Esophagus mucosa (tissue), 1 donor: ENCODE data around the gene CYP4V2. TPM values are rescaled to one million over a fixed set of nuclear protein-coding genes. Genes with fewer than 3 reads are reported as not detected.
"Not testable (repeated sequence)": the region's sequence is repeated elsewhere in the genome, so short reads cannot be mapped to it uniquely, and the experiment has no call there.

Experiments used
- ATAC-seq: fragments of 200-7000 bp; cut with Tn5 transposase; one replicate; pipeline ENCODE4 v1.9.1; 2020
- total RNA-seq: library from RNA; stranded (reverse); gene quantifications from one replicate; pipeline ENCODE4 v1.2.4, GENCODE V29; 2023
- donor health status: DM: yes; HTN: yes; CAD: no.

The CYP4V2 gene
- total RNA-seq, 1 donor from 2014 or later, result 3.8 TPM

DNA sequence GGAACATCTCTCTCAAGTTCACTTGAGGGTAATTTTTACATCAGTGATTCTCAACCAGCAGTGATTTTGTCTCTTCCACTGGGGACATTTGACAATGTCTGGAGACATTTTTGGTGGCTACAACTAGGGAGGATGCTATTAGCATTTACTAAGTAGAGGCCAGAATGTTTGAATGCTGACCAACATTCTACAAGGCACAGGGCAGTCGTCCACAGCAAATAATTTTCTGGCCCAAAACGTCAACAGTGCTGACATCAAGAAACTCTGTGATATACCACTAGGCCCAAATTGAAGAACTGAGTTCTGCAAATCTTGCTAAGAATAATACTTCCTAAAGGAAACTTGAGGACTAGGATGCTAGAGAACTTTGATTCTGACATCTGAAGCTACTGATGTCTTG is 43.0 kb downstream of the CYP4V2 start:
- ATAC-seq, result no peak

DNA sequence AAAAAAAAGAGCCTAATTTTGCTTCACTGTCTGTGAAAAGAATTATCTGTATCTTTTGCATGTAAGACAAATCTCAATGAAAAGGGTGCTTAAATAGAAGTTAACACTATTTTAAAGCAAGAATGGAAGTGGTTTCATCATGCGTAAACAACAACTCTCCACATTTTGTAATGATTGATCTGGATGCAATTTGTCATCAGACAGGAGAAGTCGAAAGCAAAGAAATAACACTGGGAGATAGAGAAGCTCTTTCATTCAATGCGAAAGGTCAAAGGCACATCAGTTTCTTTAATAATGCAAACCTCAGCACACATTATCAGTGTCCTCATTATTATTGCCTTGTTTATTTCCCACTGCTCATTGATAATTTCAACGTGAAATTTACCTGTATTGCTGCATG is 44.8 kb downstream of the CYP4V2 start:
- ATAC-seq, result no peak

DNA sequence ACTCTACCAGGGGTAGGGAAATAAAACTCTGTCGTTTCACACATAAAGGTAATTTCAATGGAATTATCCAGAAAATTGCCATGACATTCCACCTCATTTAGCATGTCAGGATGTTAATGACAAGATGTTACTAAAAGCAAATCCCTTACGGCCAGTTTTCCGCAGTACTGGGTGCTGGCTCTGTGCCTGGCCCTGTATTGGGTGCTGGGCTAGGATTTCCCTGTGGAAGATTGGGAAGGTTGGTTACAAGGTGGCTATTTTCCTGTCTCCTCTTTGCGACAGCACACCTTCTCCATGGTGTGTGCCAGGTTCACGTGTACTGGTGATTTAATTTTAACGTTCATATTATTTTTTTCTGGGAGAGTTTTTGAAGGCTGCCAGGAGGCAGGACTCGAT is 49.1 kb downstream of the CYP4V2 start:
- no peak for ATAC-seq

DNA sequence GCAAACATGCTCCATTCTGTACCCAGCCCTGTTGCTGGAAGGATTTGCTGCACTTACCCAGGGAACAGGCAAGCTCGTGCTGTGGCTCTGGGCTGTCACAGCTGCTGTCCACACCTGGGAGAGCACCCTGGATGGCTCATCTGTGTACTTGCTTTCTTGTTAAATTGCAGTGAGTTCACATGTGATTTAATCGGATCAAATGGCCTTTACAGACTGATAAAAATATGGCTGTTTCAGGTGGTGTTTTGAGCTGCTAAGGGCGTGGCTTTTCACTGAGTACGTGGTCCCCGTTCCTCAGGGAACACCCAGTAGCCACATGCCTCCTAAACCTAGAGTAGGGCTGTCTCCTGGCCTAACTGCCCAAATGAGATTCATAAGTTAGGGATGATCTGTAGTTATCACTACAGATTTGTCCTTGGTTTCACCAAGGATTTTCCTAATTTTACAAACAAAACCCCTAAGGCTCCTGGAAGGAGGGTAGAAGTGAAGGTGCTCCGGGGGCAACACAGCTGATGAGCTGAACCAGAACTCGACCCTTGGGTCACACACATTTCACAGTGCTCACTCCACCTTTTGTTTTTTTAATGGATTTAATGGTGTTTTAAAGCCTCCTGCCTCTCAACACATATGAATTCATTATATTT is 49.6 kb downstream of the CYP4V2 start:
- no peak for ATAC-seq

DNA sequence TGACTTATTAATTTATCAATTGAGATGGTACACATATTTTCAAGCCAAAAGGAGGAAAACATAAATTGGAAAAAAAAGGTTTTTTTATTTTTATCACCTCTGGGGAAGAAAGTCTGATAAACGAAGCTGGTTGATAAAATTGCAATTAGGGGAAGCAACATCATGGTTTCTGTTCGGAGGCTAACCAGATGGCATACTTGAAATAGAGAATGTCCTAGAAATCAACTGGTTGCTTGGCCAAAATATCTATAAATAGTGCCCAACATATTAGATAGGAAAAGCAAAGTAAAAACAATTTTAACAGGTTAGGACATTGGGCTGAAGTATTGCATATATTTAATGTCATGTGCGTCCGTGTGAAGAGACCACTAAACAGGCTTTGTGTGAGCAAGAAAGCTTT is 50.2 kb downstream of the CYP4V2 start:
- ATAC-seq, result no peak

DNA sequence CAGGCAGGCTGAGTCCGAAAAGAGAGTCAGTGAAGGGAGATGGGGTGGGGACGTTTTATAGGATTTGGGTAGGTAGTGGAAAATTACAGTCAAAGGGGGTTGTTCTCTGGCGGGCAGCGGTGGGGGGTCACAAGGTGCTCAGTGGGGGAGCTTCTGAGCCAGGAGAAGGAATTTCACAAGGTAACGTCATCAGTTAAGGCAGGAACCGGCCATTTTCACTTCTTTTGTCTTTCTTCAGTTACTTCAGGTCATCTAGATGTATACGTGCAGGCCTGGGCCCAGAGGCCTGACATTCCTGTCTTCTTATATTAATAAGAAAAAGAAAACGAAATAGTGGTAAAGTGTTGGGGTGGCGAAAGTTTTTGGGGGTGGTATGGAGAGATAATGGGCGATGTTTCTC is 50.7 kb downstream of the CYP4V2 start:
- ATAC-seq, result not testable (repeated sequence)

DNA sequence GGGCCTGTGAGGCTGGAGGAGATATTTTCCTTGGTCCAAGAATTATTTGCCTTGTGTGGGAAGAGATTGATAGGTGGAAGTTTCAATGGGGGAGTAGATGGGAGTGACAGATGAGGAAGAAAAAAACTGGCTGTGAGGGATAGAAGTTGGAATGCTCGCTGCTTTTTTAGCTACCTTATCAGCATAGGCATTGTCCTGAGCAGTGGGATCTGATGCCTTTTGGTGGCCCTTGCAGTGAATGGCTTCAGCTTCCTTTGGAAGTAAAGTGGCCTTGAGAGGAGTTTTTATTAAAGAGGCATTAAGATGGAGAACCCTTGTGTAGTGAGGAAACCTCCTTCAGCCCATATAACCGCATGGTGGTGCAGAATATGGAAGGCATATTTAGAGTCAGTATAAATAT is 52.0 kb downstream of the CYP4V2 start:
- no peak for ATAC-seq

DNA sequence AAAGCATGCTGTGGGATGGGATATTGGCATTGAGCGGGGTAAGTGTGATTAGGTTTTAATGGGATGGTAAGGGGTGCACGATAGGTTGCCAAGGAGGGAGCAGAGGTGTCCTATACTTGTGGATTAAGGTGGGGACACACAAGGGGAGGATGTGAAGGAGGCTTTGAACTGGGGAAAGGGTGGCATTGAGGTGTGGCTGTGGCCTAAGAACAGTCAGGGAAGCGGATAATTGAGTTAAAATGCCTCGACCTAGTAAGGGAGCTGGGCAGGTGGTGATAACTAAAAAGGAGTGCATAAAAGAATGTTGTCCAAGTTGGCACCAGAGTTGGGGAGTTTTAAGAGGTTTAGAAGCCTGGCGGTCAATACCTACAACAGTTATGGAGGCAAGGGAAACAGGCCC is 53.5 kb downstream of the CYP4V2 start:
- no peak for ATAC-seq

DNA sequence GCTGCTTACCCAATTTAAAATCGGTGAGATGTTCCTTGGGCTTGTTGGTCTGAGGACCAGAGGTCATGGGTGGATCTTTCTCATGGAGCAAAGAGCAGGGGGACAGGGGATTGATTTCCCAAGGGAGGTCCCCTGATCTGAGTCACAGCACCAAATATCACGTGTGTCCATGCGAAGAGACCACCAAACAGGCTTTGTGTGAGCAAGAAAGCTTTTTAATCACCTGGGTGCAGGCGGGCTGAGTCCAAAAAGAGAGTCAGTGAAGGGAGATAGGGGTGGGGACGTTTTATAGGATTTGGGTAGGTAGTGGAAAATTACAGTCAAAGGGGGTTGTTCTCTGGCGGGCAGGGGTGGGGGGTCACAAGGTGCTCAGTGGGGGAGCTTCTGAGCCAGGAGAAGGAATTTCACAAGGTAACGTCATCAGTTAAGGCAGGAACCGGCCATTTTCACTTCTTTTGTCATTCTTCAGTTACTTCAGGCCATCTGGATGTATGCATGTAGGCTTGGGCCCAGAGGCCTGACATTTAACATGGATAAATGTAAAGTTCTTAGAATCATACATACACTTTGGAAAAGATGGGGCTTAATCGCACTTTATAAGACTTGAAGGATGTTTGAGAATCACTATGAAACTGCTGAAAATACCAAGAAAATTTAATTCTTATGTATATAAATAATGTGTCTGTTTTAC is 55.8 kb downstream of the CYP4V2 start:
- not testable (repeated sequence) for ATAC-seq

DNA sequence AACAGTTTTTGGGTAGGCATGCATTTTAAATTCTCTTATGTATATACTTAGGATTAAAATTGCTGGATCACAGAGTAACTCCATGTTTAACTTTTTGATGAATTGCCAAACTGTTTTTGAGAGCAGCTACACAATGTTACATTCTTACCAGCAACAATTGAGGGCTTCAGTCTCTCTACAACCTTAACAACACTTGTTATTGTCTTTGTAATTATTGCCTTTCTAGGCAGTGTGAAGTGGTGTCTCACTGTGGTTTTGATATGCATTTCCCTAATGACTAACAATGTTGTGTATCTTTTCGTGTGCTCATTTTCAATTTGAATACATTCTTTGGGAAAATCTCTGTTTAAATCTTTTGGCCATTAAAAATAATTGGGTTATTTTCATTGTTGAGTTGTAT is 57.3 kb downstream of the CYP4V2 start:
- ATAC-seq, result no peak

DNA sequence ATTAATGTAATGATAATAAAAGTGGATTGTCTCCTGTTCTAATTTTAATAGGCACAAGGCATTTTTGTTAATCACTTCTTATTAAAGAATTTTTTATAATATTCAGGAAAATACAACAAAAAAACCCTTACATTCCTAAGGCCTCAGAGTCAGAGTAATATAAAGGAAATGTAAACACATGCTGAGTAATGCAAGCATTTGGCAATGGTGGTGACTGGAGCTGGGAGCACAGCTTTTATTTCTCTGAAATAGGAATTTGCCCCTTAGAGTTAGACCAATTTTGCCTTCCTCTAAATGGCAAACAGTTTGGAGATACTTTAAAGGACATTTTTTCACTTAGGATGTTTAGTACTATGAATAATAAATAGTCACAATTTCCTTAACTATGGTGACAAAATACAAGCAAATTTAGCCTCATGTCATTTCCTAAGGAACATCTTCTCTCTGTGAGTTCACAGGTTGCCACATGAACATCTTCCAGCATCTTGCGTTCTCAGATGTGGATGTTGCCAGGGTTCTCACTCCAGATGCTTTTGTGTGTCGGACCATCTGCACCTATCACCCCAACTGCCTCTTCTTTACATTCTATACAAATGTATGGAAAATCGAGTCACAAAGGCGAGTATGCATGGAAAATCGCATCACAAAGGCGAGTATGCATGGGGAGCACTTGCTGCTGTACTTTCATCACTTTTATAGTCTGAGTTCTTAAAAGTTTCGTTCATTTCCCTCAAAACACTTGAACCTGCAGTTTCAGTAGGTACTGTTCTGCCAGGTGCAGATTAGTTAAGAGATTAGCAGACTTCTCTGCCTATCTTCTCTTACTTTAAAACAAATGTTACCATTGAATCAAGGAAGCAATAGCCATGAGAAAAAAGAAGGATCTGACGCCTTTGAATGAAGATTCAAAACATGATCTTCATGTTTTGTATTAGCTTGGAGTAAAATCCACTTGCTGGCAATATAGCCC is 58.7 kb downstream of the CYP4V2 start:
- ATAC-seq, result no peak

DNA sequence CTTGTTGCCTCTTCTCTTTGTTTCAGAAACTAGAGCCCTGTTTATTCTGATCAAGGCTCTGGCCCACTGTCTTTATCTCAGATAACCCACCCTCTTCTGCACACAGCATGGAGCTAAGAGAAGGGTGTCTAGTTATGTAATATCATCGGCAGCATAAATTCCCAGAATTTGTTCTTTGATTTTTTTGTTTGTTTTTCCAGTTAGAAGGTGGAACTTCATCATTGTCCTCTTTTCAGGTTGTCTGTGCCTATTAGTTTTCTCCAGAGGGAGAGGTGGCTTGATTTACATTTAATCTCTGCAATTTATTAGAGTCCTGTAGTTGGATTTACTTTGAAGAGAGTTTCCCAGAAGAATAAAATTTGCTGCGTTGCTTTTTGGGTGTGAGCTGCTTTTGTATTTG is 59.4 kb downstream of the CYP4V2 start:
- no peak for ATAC-seq

DNA sequence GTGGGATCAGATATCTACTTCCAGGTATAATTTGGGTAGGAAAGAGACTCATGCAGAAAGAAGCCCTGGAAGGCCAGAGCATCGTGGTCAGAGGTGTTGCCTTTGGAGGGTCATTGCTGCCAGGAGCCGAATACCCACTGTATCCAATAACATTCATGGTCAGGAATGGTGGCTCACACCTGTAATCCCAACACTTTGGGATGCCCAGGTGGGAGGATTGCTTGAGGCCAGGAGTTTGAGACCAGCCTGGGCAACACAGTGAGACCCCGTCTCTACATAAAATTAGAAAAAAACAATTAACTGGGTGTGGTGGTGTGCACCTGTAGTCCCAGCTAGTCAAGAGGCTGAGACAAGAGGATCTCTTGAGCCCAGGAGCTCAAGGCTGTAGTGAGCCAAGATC is 63.8 kb downstream of the CYP4V2 start:
- no peak for ATAC-seq

DNA sequence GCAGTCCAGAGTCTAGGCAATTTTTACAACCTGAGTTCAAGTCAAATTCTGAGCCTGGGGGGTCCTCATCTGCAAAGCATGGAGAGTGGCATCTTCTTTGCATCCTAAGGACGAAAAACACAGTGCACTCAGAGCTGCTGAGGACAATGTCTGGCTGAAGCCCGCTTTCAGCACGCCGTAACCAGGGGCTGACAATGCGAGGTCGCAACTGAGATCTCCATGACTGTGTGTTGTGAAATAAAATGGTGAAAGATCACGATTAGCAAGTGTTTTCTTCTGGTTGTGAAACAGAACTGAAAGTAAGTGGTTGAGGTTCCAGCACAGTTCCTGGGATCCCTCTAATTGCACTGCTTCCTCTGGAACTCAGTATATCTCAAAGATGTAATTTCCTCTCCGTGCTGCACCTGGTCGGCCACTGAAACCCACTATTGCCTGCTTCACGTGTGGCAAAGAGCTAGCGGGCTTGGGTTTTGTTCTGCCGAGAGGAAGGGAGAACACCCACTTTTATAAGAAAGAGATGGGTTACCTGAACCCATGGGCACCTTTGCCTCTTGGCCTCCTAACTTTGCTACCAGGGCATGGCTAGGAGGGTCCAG is 66.9 kb downstream of the CYP4V2 start:
- ATAC-seq, result no peak

DNA sequence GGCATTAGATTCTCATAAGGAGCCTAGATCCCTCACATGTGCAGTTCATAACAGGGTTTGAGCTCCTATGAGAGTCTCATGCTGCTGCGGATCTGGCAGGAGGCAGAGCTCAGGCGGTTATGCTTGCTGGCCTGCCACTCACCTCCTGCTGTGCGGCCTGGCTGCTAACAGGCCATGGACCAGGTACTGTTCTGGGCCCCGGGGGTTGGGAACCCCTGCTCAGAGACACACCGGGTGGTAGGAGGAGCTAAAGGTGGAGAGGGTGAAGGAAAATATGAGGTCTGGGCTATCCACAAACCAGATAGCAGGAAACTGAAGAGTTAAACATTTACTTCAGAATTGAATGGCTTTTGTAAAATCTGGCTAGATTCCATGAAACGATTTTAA is 68.7 kb downstream of the CYP4V2 start:
- ATAC-seq, result no peak

Other genes starting within 250 kb of the CYP4V2 start
- gene TLR3, start 122.4 kb upstream of the CYP4V2 start, total RNA-seq, result 5.8 TPM
- 1.6 TPM for gene FAM149A, start 86.9 kb upstream of the CYP4V2 start, total RNA-seq
- gene KLKB1, start 35.9 kb downstream of the CYP4V2 start, total RNA-seq, result 0.08 TPM
- not detected for gene F11, start 74.6 kb downstream of the CYP4V2 start, total RNA-seq